Ascending aorta (tissue), 2 donors: ENCODE data around the gene WDR54. TPM values are rescaled to one million over a fixed set of nuclear protein-coding genes. Genes with fewer than 3 reads are reported as not detected.

Experiments
- DNase-seq, 2 donors: peaks; one replicate each; pipeline ENCODE4 v3.0.0-alpha.2; 2019; ENCODE audit warnings: low spot score in 2 of 2
- H3K27ac ChIP-seq, 2 donors: fragments of 200-600 bp; sonication (generic); one replicate each; pipeline ENCODE4 v1.5.1; 2016 to 2017; ENCODE audit warnings: mild to moderate bottlenecking in 1 of 2
- H3K27me3 ChIP-seq: fragments of 200-600 bp; sonication (generic); one replicate; pipeline ENCODE4 v1.5.1; 2017
- H3K36me3 ChIP-seq, 2 donors: fragments of 200-600 bp; sonication (generic); one replicate each; pipeline ENCODE4 v1.5.1; 2016
- H3K4me1 ChIP-seq, 2 donors: fragments of 200-600 bp; sonication (generic); one replicate each; pipeline ENCODE4 v1.5.1; 2016 to 2017; ENCODE audit warnings: mild to moderate bottlenecking in 1 of 2
- H3K4me3 ChIP-seq, 2 donors: fragments of 200-600 bp; sonication (generic); one replicate each; pipeline ENCODE4 v1.5.1; 2016 to 2017; ENCODE audit warnings: mild to moderate bottlenecking in 1 of 2
- H3K9me3 ChIP-seq, 2 donors: fragments of 200-600 bp; sonication (generic); one replicate each; pipeline ENCODE4 v1.5.1; 2016
- intact Hi-C: fragments of 100-400 bp; cut with DNase I; formaldehyde crosslinking; loops from one replicate; pipeline ENCODE4 v1.15.1; 2023
- total RNA-seq: library from RNA; depleted of rRNA; stranded (reverse); fragments of >200 nt; gene quantifications from one replicate; pipeline ENCODE4 v1.1.0, GENCODE V29; 2016
- TF ChIP-seq, protein P1 (sequence below), 3 experiments: fragments of 200-600 bp in 2 of 3; fragments of 450-650 bp in 1 of 3; sonication (generic) in 2 of 3; IDR thresholded peaks; one replicate each; pipeline ENCODE4 v1.5.1; 2016 to 2019; ENCODE audit warnings: antibody characterized with exemption in 3 of 3, mild to moderate bottlenecking in 1 of 3, moderate library complexity in 1 of 3

WDR54 gene
- total RNA-seq, 1 donor from 2014 or later: 5.5 TPM

DNA sequence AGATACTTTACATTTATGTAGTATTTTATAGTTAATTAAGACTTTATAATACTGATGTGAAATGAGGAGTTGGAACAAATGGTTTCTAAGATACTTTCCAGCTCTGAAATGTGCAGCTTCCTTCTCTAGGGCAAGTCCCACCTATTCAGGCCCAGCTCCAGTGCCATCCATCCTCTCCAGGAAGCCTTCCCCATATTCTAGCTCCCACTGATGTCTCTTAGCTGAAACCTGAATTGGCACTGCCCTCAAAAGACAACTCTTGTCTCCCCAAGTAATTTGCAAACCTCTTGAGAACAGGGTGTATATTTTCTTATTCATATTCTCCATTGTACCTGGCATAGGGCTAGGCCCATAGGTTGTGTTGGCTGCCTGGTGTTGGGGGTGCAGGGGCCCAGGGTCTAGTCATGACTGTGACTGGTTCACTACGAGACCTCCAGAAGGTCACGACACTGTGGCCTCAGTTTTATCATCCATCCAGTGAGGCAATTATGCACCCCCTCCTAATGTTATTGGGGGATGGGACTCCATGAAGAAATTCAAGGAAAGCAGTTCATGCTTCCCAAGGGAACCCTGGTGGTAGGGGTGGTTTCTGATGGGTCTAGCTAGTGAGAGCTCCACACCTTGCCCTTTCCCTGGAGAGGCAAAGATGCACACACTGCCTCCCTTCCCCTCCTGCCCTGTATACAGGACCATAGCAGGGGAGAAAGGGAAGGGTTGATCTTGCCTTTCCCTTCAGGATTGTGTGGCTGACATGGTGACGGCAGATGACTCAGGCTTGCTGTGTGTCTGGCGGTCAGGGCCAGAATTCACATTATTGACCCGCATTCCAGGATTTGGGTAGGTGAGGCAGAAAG, 2.8 kb downstream of the WDR54 start:
- no peak overlapping the region for H3K27ac ChIP-seq
- H3K27me3 ChIP-seq: no peaks in the 10 kb centered on the region
- no peak for DNase-seq
- H3K36me3 ChIP-seq: peaks cover 16 to 27% of the 10 kb centered on the region in 2 donors
- TF ChIP-seq, protein P1, sequence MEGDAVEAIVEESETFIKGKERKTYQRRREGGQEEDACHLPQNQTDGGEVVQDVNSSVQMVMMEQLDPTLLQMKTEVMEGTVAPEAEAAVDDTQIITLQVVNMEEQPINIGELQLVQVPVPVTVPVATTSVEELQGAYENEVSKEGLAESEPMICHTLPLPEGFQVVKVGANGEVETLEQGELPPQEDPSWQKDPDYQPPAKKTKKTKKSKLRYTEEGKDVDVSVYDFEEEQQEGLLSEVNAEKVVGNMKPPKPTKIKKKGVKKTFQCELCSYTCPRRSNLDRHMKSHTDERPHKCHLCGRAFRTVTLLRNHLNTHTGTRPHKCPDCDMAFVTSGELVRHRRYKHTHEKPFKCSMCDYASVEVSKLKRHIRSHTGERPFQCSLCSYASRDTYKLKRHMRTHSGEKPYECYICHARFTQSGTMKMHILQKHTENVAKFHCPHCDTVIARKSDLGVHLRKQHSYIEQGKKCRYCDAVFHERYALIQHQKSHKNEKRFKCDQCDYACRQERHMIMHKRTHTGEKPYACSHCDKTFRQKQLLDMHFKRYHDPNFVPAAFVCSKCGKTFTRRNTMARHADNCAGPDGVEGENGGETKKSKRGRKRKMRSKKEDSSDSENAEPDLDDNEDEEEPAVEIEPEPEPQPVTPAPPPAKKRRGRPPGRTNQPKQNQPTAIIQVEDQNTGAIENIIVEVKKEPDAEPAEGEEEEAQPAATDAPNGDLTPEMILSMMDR (IDR thresholded peaks at IDR 0.05): no peak
- intact Hi-C loops: no loop called here
- H3K4me1 ChIP-seq: peaks cover 0 to 3% of the 10 kb centered on the region in 2 donors
- no peaks in the 10 kb centered on the region for H3K9me3 ChIP-seq
- no peak overlapping the region for H3K4me3 ChIP-seq

DNA sequence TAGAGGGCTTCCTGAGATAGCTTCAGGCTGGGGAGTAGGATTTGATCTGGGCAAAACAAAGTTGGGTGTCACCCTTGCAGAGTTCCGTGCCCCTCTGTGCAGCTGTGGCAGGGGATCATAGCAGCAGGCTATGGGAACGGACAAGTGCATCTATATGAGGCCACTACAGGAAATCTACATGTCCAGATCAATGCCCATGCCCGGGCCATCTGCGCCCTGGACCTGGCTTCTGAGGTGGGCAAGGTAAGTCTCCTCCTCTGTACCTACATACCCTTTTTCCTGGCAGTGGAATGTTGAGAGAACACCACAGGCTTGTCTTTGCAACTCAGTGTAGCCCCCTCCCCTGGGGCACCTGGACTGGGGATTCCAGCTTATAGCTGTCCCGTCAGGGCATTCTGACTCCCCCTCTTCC, 3.5 kb downstream of the WDR54 start:
- intact Hi-C loops: no loop called here
- H3K4me1 ChIP-seq: peaks cover 0 to 3% of the 10 kb centered on the region in 2 donors
- no peak overlapping the region for H3K27ac ChIP-seq
- H3K36me3 ChIP-seq: peaks cover 22 to 34% of the 10 kb centered on the region in 2 donors
- DNase-seq: no peak
- no peaks in the 10 kb centered on the region for H3K27me3 ChIP-seq
- H3K9me3 ChIP-seq: no peaks in the 10 kb centered on the region
- TF ChIP-seq, protein P1 (IDR thresholded peaks at IDR 0.05): no peak
- H3K4me3 ChIP-seq: no peak overlapping the region

DNA sequence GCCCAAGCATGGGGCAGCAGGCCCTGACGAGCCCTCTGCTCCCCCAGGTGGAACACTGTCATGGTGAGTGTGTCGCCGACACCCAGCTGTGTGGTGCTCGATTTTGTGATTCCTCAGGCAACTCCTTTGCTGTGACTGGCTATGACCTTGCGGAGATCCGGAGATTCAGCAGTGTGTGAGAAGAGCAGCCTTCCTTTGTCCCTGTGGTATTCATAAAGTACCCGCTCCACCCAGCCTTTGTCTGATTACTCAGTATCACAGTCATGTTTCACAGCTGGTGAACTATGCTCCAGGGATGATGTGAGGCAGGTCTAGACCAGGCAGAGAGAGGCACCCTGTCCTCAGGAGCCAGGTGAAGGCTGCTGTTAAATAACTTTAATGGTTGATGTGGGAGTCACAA, 4.0 kb downstream of the WDR54 start:
- Histone ChIP-seq H3K4me3 (no peak overlapping the region), H3K27me3 (no peaks in the 10 kb centered on the region), H3K36me3 (peaks cover 27 to 37% of the 10 kb centered on the region in 2 donors), H3K4me1 (peaks cover 0 to 3% of the 10 kb centered on the region in 2 donors), H3K27ac (no peak overlapping the region), H3K9me3 (no peaks in the 10 kb centered on the region)
- TF ChIP-seq, protein P1 (IDR thresholded peaks at IDR 0.05): no peak
- DNase-seq: no peak
- intact Hi-C loops: no loop called here

DNA sequence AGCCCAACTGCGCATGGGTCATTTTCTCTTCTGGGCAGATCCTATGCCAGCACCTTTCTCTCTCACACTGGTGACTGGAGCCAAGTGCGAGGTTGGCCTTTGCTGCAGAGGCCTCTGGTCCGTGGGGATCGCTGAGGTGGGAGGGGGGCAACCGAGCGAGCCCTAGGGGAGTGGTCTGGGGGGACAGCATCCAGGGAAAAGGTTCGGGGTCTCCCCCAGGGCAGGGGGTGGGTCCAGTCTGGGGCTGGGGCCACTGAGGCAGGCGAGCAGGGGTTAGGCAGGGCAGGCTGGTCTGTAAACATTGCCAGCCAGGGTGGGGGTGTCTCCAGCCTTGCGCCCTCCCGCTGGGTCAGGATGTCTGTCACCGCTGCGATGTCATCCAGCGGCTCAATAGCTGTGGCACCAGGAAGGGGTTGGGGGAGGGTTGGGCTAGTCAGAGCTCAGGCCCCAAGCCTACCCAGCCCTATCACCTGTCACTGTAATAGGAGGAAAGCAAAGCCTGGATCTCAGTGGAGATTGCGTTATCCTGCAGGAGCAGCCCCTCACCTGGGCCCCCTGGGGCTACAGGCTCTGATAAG, 4.7 kb downstream of the WDR54 start:
- no peak overlapping the region for H3K4me3 ChIP-seq
- intact Hi-C loops: no loop called here
- H3K27me3 ChIP-seq: no peaks in the 10 kb centered on the region
- no peak overlapping the region for H3K27ac ChIP-seq
- TF ChIP-seq, protein P1 (IDR thresholded peaks at IDR 0.05): no peak
- peaks cover 0 to 3% of the 10 kb centered on the region in 2 donors for H3K4me1 ChIP-seq
- H3K36me3 ChIP-seq: peaks cover 33 to 37% of the 10 kb centered on the region in 2 donors
- no peak for DNase-seq
- no peaks in the 10 kb centered on the region for H3K9me3 ChIP-seq

DNA sequence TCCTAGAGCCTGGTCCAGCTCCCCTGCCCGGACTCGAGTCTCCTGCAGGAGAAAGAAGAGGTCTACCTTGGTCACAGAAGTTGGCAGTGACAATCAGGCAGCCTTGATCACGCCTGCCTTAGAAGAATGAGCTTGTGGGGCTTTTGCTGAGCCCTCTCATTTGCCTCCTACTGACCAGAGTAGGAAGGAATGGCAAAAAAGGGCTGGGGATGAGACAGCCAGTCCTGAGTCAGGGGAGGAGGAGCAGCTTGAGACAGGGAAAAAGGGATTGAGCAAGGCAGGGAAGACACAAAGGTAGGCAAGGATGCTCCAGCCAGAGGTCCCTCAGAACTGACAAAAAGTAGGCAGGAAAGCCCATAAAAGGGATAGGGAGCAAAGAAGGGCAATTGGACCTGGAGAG, 6.0 kb downstream of the WDR54 start:
- DNase-seq: no peak
- intact Hi-C loops: no loop called here
- Histone ChIP-seq H3K4me1 (no peaks in the 10 kb centered on the region), H3K36me3 (peaks cover 45 to 50% of the 10 kb centered on the region in 2 donors), H3K4me3 (no peak overlapping the region), H3K9me3 (no peaks in the 10 kb centered on the region), H3K27ac (no peak overlapping the region), H3K27me3 (no peaks in the 10 kb centered on the region)
- TF ChIP-seq, protein P1 (IDR thresholded peaks at IDR 0.05): no peak
